Panc1 (cell line): Measurements from ENCODE around the gene NECAB2. TPM values are rescaled to one million over a fixed set of nuclear protein-coding genes. Genes with fewer than 3 reads are reported as not detected.

Experiments used
- ATAC-seq: fragments of 200-7000 bp; cut with Tn5 transposase; 2 replicates; pipeline ENCODE4 v1.9.1; 2020; ENCODE audit warnings: mild to moderate bottlenecking, moderate library complexity
- BruUV-seq: library from RNA; stranded (reverse); fragments of 400-500 nt; replicated peaks from 2 replicates; lab custom pipeline; 2021; lab: Mats Ljungman, UMichigan
- CTCF ChIA-PET: fragments of 300-600 bp; sonication (Branson Sonifier 250); formaldehyde crosslinking; loops from one replicate; lab custom pipeline; 2022; ENCODE audit warnings: antibody characterized with exemption; lab: Charles Lee
- POLR2A ChIA-PET: fragments of 300-600 bp; sonication (Branson Sonifier 250); formaldehyde crosslinking; loops from one replicate; lab custom pipeline; 2022; ENCODE audit warnings: antibody characterized with exemption; lab: Charles Lee
- DNase-seq: peaks from one replicate; pipeline ENCODE4 v3.0.0-alpha.2; 2010; ENCODE audit warnings: low read depth, low spot score
- H3K27ac ChIP-seq: 2 replicates; pipeline ENCODE4 v1.5.1; 2011; ENCODE audit warnings: mild to moderate bottlenecking, low read length, inconsistent platforms
- H3K27me3 ChIP-seq: fragments of 200-500 bp; sonication (Bioruptor generic); 2 replicates; pipeline ENCODE4 v1.6.0; 2014; ENCODE audit warnings: low read length, inconsistent platforms; ENCODE audit not compliant: control insufficient read depth, insufficient read depth
- H3K36me3 ChIP-seq: fragments of 200-500 bp; sonication (Bioruptor generic); 2 replicates; pipeline ENCODE4 v1.5.1; 2014; ENCODE audit warnings: inconsistent platforms, mild to moderate bottlenecking, low read length, moderate library complexity; ENCODE audit not compliant: control insufficient read depth, insufficient read depth
- H3K4me1 ChIP-seq: 2 replicates; pipeline ENCODE4 v1.5.1; 2011; ENCODE audit warnings: inconsistent platforms, mild to moderate bottlenecking, low read length, moderate library complexity; ENCODE audit not compliant: control insufficient read depth, insufficient read depth
- H3K4me3 ChIP-seq, 2 experiments: 2 replicates each; pipeline ENCODE4 v1.5.1; 2011 to 2012; ENCODE audit warnings: low read depth in 2 of 2, low read length in 2 of 2, mild to moderate bottlenecking in 2 of 2, inconsistent platforms in 1 of 2, moderate library complexity in 1 of 2
- H3K9me3 ChIP-seq: fragments of 200-500 bp; sonication (Bioruptor generic); 2 replicates; pipeline ENCODE4 v1.5.1; 2014; ENCODE audit warnings: low read depth, mild to moderate bottlenecking, inconsistent platforms, low read length, moderate library complexity; ENCODE audit not compliant: control insufficient read depth, insufficient read depth
- POLR2AphosphoS5 ChIP-seq: IDR thresholded peaks from 2 replicates; pipeline ENCODE4 v1.6.1; 2012; ENCODE audit warnings: mild to moderate bottlenecking, low read depth, low read length, moderate library complexity
- SIN3A ChIP-seq: IDR thresholded peaks from 2 replicates; pipeline ENCODE4 v1.6.1; 2012; ENCODE audit warnings: low read depth, mild to moderate bottlenecking, low read length, moderate library complexity, borderline replicate concordance; ENCODE audit not compliant: insufficient read depth
- TCF7L2 ChIP-seq: IDR thresholded peaks from 2 replicates; pipeline ENCODE4 v1.6.1; 2011; ENCODE audit warnings: mild to moderate bottlenecking, low read depth, low read length, inconsistent platforms
- in situ Hi-C: cut with HindIII; loops from 2 replicates; pipeline ENCODE4 v1.10.0; 2016; ENCODE audit warnings: low sequenced_read_pairs, low pct_unique_long_range_greater_than_20kb
- intact Hi-C: fragments of 100-400 bp; cut with micrococcal nuclease; formaldehyde crosslinking; loops from one replicate; pipeline ENCODE4 v1.10.0; 2022; ENCODE audit not compliant: unreplicated experiment
- total RNA-seq: library from RNA; stranded (reverse); gene quantifications from one replicate; pipeline ENCODE4 v1.2.1, GENCODE V29; 2021; ENCODE audit not compliant: unreplicated experiment
- TF ChIP-seq, protein P1 (sequence below): fragments of 450-650 bp; IDR thresholded peaks from 2 replicates; pipeline ENCODE4 v1.5.1; 2017; ENCODE audit warnings: mild to moderate bottlenecking
- TF ChIP-seq, protein P2 (sequence below), 2 experiments: IDR thresholded peaks; 2 replicates each; pipeline ENCODE4 v1.6.1; 2011 to 2012; ENCODE audit warnings: low read depth in 2 of 2, control low read depth in 1 of 2, low read length in 1 of 2, mild to moderate bottlenecking in 1 of 2, moderate library complexity in 1 of 2; ENCODE audit not compliant: insufficient read depth in 1 of 2

The NECAB2 gene
- total RNA-seq, 1 experiment from 2014 or later: 0.33 TPM

DNA sequence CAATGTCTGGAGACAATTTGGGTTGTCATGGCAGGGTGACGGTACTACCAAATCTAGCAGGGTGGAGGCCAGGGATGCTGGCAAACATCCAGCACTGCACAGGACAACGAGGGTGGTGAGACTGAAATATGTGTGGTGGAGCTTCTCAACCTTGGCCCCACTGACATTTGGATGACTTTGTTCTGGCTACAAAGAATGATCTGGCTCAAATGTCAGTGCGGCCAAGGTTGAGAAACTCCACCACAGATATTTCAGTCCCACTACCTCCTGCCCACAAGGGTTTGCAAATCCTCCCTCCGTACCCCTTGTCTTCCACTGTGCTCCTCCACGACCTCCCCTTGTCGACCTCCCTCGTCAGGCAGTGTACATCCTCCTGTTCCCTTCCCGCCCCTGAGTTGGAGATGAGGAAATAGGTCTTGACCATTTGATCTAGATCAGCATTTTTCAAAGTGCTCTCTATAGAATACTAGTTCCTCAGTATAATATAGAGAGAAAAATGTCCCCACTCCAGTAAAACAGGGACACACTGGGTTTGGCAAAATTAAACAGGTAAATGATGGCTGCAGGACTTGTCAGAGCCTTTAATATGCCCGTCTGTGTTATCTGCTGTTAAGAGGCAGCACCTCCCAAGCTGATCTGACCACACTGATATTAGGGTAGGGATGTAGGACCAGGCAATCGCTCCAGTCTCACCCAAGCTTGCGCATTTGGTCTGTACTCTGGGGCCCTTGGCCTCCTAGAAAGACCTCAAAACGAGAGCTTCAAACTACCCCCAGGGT lies 8.2 kb upstream of the NECAB2 start:
- no peaks in the 10 kb centered on the region for H3K9me3 ChIP-seq
- H3K36me3 ChIP-seq: no peaks in the 10 kb centered on the region
- ChIA-PET POLR2A (no interaction called here), CTCF (interaction anchor here (0.6 kb wide), 1 partner anchor 94 kb away, joined by 6 read pairs; no protein-coding TSS in a partner anchor)
- H3K27ac ChIP-seq: no peak overlapping the region
- H3K4me1 ChIP-seq: no peaks in the 10 kb centered on the region
- in situ Hi-C loops: no loop called here
- H3K4me3 ChIP-seq: no peak overlapping the region
- no peak for TF ChIP-seq SIN3A
- TF ChIP-seq, protein P1, sequence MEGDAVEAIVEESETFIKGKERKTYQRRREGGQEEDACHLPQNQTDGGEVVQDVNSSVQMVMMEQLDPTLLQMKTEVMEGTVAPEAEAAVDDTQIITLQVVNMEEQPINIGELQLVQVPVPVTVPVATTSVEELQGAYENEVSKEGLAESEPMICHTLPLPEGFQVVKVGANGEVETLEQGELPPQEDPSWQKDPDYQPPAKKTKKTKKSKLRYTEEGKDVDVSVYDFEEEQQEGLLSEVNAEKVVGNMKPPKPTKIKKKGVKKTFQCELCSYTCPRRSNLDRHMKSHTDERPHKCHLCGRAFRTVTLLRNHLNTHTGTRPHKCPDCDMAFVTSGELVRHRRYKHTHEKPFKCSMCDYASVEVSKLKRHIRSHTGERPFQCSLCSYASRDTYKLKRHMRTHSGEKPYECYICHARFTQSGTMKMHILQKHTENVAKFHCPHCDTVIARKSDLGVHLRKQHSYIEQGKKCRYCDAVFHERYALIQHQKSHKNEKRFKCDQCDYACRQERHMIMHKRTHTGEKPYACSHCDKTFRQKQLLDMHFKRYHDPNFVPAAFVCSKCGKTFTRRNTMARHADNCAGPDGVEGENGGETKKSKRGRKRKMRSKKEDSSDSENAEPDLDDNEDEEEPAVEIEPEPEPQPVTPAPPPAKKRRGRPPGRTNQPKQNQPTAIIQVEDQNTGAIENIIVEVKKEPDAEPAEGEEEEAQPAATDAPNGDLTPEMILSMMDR: no peak
- TF ChIP-seq TCF7L2: no peak
- TF ChIP-seq, protein P2, sequence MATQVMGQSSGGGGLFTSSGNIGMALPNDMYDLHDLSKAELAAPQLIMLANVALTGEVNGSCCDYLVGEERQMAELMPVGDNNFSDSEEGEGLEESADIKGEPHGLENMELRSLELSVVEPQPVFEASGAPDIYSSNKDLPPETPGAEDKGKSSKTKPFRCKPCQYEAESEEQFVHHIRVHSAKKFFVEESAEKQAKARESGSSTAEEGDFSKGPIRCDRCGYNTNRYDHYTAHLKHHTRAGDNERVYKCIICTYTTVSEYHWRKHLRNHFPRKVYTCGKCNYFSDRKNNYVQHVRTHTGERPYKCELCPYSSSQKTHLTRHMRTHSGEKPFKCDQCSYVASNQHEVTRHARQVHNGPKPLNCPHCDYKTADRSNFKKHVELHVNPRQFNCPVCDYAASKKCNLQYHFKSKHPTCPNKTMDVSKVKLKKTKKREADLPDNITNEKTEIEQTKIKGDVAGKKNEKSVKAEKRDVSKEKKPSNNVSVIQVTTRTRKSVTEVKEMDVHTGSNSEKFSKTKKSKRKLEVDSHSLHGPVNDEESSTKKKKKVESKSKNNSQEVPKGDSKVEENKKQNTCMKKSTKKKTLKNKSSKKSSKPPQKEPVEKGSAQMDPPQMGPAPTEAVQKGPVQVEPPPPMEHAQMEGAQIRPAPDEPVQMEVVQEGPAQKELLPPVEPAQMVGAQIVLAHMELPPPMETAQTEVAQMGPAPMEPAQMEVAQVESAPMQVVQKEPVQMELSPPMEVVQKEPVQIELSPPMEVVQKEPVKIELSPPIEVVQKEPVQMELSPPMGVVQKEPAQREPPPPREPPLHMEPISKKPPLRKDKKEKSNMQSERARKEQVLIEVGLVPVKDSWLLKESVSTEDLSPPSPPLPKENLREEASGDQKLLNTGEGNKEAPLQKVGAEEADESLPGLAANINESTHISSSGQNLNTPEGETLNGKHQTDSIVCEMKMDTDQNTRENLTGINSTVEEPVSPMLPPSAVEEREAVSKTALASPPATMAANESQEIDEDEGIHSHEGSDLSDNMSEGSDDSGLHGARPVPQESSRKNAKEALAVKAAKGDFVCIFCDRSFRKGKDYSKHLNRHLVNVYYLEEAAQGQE (IDR thresholded peaks at IDR 0.05; ENCODE audit: insufficient read depth in 1 of 2, low read depth in 2 of 2, low read length in 1 of 2): no peak
- TF ChIP-seq POLR2AphosphoS5: no peak
- DNase-seq (no peak), ATAC-seq (no peak)
- intact Hi-C loops: no loop called here
- no TSS peak for BruUV-seq
- no peaks in the 10 kb centered on the region for H3K27me3 ChIP-seq

DNA sequence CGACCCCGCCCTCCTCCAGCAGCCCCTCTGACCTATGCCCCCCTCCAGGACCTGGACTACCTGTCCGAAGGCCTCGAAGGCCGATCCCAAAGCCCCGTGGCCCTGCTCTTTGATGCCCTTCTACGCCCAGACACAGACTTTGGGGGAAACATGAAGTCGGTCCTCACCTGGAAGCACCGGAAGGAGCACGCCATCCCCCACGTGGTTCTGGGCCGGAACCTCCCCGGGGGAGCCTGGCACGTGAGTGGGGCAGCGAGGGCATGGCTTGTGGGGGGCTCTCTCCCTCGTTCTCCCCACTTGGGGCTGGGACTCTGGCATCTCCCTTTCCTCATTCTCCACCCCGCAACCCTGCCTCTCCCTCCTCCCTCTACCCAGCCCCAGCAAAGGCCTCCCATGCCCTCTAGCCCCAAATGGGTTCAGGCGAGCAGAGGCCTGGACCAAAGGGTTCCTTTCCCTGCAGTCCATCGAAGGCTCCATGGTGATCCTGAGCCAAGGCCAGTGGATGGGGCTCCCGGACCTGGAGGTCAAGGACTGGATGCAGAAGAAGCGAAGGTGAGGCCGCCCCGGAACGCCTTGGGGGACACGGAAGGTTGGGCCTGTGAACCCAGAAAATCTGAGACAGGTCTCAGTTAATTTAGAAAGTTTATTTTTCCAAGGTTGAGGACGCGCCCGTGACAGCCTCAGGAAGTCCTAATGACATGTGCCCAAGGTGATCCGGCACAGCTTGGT lies 7.4 kb upstream of the NECAB2 start:
- ChIA-PET CTCF (no interaction called here), POLR2A (no interaction called here)
- no peak for ATAC-seq
- no peaks in the 10 kb centered on the region for H3K27me3 ChIP-seq
- in situ Hi-C loops: no loop called here
- no peak for DNase-seq
- TF ChIP-seq, protein P1: no peak
- TF ChIP-seq SIN3A: no peak
- TF ChIP-seq, protein P2 (IDR thresholded peaks at IDR 0.05; ENCODE audit: insufficient read depth in 1 of 2, low read depth in 2 of 2, low read length in 1 of 2): no peak
- no peak for TF ChIP-seq POLR2AphosphoS5
- TF ChIP-seq TCF7L2: no peak
- no peak overlapping the region for H3K27ac ChIP-seq
- no peaks in the 10 kb centered on the region for H3K4me1 ChIP-seq
- no peak overlapping the region for H3K4me3 ChIP-seq
- intact Hi-C loops: no loop called here
- H3K9me3 ChIP-seq: no peaks in the 10 kb centered on the region
- BruUV-seq: no TSS peak
- H3K36me3 ChIP-seq: no peaks in the 10 kb centered on the region
